SH-SY5Y (cell line): ENCODE measurements around the gene ABLIM2.

Experiments
- GATA2 ChIP-seq: IDR thresholded peaks from 2 replicates; pipeline ENCODE4 v1.6.1; 2011; ENCODE audit warnings: mild to moderate bottlenecking, low read depth, low read length
- GATA3 ChIP-seq: IDR thresholded peaks from 2 replicates; pipeline ENCODE4 v1.6.1; 2011; ENCODE audit warnings: low read depth, mild to moderate bottlenecking, low read length, moderate library complexity

DNA sequence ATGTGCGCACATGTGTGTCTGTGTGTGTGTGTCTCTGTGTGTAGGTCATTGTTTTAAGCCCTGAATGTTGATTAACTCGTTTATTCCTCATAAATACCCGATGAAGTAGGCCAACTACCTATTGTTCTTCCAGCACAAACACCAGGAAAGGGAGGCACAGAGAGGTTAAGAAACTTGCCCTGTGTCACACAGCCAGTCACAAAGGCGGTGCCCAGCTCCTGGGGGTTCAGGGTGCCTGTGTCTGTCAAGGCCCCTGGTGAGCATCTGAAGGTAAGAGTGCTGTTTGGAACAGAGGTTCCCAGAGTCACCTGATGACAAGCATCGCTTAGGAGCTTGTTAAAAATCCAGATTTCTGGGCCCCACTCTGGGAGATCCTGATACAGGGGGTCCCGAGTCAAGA is 22.5 kb upstream of the ABLIM2 start:
- TF ChIP-seq GATA2 (no peak), GATA3 (no peak)
